ENCODE results near the gene BCORL1.

BCORL1 gene

GRCh38 chrX:129998021-129998420, 15.6 kb downstream of the BCORL1 start:
- in situ Hi-C loops (cut with MboI; ENCODE audit: low pct_unique_long_range_greater_than_20kb, low sequenced_read_pairs): no loop called here

DNA sequence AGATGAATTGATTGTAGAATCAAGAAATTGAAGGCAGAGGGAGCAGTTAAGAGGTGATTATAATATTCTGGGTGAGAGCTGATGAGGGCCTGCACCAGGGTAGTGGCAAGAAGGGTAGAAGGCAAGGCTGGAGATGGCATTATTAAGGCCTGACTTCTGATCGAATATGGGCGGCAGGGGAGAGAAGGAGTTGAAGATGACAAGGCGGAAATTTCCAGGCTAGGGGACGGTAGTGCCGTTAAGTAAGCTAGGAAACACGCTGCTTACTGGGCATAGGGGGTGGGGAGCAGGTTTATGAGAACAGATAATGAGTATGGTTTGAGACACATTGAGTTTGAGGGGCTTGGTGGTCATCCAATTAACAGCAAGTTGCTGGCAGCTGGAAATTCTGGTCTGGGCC, 19.5 kb downstream of the BCORL1 start:
- in situ Hi-C loops (cut with MboI; ENCODE audit: low pct_unique_long_range_greater_than_20kb, low sequenced_read_pairs): no loop called here
- no peak for DNase-seq

More at GRCh38 chrX:129998021-129998420, 15.6 kb downstream of the BCORL1 start:
- no peak for DNase-seq

DNA sequence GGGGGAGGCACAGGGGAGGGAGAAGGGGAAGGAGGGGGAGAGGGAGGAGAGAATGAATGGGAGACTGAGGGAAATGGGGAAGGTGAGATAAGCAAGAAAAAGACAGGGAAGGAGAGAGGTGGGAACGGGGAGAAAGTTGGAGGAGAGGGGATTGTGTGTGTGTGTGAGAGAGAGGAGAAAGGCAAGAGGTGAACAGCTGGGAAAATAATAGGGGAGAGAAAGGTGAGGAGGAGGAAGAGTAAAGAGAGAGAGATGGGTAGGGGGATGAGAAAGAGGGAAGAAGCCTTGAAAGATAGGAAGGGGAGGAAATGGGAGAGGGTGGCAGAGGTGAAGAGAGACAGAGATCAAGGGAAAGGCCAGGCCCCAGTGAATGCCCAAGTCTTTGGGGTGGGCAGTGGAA, 20.1 kb downstream of the BCORL1 start:
- no peak for DNase-seq
- in situ Hi-C loops (cut with MboI; ENCODE audit: low pct_unique_long_range_greater_than_20kb, low sequenced_read_pairs): no loop called here

- no peak for DNase-seq
- in situ Hi-C loops (cut with MboI; ENCODE audit: low pct_unique_long_range_greater_than_20kb, low sequenced_read_pairs): no loop called here
Measured at GRCh38 chrX:130005089-130005807, 22.8 kb downstream of the BCORL1 start.

DNA sequence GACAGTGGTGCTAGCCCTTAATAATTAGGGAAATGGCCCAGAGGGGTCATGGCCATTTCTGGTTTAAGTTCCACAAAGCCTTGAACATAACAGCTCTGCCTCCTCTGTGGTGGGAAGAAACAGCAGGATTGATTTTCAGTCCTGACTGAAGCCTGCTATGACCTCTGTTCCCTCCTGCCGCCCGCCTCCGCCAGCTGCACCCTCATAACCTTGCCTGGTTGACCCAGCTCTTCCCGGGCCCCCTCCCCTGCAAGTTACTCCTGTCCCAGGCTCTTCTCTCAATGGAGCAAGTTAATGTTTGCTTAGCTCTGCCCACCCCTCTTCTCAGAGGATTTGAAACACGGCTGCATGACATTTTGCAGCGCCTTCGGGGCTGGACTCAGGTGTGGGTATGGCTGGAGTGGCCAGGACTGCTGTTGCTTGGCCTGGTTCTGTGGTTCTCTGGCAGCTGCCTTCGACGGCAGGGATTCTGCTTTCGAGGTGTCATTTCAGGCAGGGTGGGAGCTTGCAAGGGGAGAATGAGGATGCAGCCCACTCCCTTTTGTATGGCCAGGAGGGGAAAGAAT, 27.3 kb downstream of the BCORL1 start:
- no peak for DNase-seq
- in situ Hi-C loops (cut with MboI; ENCODE audit: low pct_unique_long_range_greater_than_20kb, low sequenced_read_pairs): no loop called here

DNA sequence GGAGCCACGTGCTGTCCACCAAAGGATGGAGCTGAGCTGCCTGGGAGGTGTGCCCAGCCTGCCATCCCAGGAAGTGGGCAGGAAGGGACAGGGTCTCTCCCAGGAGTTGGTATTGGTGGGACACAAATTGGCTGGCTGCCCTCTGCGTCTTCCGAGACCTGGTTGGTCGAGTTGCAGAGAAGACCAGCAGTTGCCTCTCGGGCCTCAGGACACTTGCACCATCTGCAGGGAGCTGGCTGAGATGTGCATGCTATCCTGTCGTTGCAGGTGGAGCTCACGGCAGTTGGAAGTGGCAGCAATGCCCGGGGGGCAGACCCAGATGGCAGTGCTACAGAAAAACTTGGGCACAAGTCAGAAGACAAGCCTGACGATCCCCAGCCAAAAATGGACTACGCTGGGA, 30.2 kb downstream of the BCORL1 start:
- in situ Hi-C loops (cut with MboI; ENCODE audit: low pct_unique_long_range_greater_than_20kb, low sequenced_read_pairs): no loop called here
- DNase-seq: no peak

DNA sequence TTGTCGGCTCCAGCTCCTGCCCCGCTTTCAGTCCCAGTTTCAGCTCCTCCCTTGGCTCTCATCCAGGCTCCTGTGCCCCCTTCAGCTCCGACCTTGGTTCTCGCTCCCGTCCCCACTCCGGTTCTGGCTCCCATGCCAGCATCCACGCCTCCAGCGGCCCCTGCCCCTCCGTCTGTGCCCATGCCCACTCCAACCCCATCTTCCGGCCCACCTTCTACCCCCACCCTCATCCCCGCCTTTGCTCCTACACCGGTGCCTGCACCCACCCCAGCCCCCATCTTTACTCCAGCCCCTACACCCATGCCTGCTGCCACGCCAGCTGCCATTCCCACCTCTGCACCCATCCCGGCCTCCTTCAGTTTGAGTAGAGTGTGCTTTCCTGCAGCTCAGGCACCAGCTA, 31.2 kb downstream of the BCORL1 start:
- in situ Hi-C loops (cut with MboI; ENCODE audit: low pct_unique_long_range_greater_than_20kb, low sequenced_read_pairs): no loop called here
- no peak for DNase-seq

DNA sequence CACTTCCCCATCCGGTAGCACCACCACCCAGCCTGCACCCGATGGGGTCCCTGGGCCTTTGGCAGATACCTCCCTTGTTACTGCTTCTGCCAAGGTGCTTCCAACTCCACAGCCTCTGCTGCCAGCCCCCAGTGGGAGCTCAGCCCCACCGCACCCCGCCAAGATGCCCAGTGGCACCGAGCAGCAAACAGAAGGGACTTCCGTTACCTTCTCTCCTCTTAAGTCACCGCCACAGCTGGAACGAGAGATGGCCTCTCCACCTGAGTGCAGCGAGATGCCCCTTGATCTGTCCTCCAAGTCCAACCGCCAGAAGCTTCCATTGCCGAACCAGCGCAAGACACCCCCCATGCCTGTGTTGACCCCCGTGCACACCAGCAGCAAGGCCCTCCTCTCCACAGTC, 31.9 kb downstream of the BCORL1 start:
- in situ Hi-C loops (cut with MboI; ENCODE audit: low pct_unique_long_range_greater_than_20kb, low sequenced_read_pairs): no loop called here
- no peak for DNase-seq

- no peak for DNase-seq
- in situ Hi-C loops (cut with MboI; ENCODE audit: low pct_unique_long_range_greater_than_20kb, low sequenced_read_pairs): no loop called here
Measured at GRCh38 chrX:130014770-130015169, 32.3 kb downstream of the BCORL1 start.

DNA sequence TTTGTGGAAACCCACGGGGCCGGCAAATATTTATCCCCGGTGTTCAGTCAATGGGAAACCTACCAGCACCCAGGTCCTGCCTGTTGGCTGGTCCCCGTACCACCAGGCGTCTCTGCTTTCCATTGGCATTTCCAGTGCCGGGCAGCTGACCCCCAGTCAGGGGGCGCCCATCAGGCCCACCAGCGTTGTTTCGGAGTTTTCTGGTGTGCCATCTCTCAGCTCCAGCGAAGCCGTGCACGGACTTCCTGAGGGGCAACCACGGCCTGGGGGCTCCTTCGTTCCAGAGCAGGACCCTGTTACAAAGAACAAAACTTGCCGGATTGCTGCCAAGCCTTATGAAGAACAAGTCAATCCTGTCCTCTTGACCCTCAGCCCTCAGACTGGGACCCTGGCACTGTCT, 32.7 kb downstream of the BCORL1 start:
- DNase-seq: no peak
- in situ Hi-C loops (cut with MboI; ENCODE audit: low pct_unique_long_range_greater_than_20kb, low sequenced_read_pairs): no loop called here

DNA sequence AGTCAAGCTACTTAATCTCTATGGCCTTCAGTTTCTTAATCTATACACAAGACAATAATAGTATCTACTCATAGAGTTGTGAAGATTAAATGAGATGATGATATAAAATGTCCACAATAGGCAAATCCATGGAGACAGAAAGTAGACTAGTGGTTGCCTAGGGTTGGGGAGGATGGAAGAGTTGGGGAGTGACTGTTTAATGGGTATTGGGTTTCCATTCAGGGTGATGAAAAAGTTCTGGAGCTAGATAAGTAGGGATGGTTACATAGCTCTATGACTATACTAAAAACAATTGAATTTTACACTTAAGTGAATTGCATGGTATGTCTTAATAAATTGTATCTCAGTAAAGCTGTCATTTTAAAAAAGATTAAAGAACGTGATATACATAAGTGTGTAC, 35.7 kb downstream of the BCORL1 start:
- in situ Hi-C loops (cut with MboI; ENCODE audit: low pct_unique_long_range_greater_than_20kb, low sequenced_read_pairs): no loop called here
- DNase-seq: no peak

DNA sequence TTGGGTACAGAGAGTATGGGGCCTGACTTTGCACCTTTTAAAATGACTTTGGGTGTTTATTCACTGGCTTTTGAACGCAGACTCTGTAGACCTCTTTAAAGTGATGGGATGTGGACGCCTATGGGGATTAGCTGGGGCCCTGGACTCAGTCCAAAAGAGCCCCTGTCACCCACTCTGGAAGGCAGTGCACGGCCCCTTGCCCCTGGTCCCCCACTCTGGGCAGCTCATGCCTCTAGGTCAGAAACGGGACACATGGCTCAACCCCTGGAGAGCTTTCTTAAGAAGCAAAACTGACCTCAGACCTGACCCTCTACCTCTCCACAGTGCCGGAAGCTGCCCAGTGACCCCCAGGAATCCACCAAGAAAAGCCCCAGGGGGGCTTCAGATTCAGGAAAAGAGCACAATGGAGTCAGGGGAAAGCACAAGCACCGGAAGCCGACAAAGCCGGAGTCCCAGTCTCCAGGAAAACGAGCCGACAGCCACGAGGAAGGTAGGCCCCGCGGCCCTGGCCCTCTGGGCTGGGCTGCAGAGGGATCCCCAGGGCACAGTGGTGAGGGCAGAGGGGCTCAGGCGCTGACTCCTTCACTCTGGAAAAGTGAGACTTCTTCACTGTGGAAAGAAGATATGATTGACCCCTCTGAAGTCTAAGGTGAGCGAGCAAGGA, 38.4 kb downstream of the BCORL1 start:
- in situ Hi-C loops (cut with MboI; ENCODE audit: low pct_unique_long_range_greater_than_20kb, low sequenced_read_pairs): no loop called here
- no peak for DNase-seq

DNA sequence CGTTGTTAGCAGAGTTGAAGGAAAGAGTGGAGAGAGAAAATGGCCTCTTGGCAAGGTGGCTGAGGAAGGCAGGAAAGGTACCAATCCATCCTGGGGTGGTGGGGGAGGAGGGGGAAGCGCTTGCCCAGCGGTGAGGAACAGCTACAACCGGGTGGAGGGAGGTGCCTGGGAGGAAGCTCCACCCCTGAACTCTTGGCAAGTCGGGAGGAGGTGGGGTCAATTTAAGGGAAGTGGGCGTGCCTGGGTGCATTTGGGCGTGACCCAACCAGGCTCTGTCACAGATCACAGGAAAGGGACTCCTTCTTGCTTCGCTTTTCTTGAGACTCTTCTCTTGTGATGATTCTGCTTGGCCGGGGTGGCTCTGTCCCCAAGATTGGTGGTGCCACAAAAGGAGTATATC, 41.7 kb downstream of the BCORL1 start:
- peak; percentile 98 for DNase-seq
- in situ Hi-C loops (cut with MboI; ENCODE audit: low pct_unique_long_range_greater_than_20kb, low sequenced_read_pairs): no loop called here

- in situ Hi-C loops (cut with MboI; ENCODE audit: low pct_unique_long_range_greater_than_20kb, low sequenced_read_pairs): no loop called here
- no peak for DNase-seq
Measured at GRCh38 chrX:130025256-130025655, 42.8 kb downstream of the BCORL1 start.

- in situ Hi-C loops (cut with MboI; ENCODE audit: low pct_unique_long_range_greater_than_20kb, low sequenced_read_pairs): no loop called here
- DNase-seq: no peak
Measured at GRCh38 chrX:130027569-130027968, 45.1 kb downstream of the BCORL1 start.

GRCh38 chrX:130028196-130028595, 45.8 kb downstream of the BCORL1 start:
- peak; percentile 55 for DNase-seq
- in situ Hi-C loops (cut with MboI; ENCODE audit: low pct_unique_long_range_greater_than_20kb, low sequenced_read_pairs): no loop called here

DNA sequence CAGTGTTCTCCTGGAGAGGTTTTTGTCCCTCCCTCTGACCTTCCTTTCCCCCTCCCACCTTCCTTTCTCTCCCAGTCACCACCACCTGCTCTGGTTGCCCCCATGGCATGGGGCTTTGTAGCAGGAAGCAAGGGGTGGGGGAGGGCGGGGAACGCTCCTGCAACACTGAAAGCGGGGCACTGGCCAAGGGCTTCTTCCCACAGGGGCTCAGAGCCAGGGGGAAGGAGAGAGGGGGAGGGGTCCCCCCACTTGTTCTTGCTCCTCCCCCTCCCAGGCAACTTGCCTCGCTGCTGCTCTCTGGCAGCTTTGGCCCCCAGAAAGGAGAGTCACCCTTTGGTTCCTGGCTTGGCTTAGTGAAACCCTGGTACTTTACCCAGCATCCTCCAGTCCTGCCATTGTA, 48.4 kb downstream of the BCORL1 start:
- in situ Hi-C loops (cut with MboI; ENCODE audit: low pct_unique_long_range_greater_than_20kb, low sequenced_read_pairs): loop anchor here (10.0 kb wide), 1 partner anchor 106 kb away; no protein-coding TSS in a partner anchor
- DNase-seq: no peak

DNA sequence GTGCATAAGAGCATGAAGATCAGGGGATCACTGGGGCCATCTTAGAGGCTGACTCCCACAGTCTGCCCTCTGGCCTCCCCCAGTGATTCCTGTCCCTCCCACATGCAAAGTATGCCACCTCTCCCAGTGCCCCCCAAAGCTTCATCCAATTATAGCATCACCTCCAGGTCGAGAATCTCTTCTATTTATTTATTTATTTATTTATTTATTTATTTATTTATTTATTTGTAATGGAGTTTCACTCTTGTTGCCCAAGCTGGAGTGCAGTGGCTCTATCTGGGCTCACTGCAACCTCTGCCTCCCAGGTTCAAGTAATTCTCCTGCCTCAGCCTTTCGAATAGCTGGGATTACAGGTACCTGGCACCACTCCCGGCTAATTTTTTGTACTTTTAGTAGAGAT, 50.1 kb downstream of the BCORL1 start:
- in situ Hi-C loops (cut with MboI; ENCODE audit: low pct_unique_long_range_greater_than_20kb, low sequenced_read_pairs): loop anchor here (10.0 kb wide), 1 partner anchor 108 kb away; no protein-coding TSS in a partner anchor

DNA sequence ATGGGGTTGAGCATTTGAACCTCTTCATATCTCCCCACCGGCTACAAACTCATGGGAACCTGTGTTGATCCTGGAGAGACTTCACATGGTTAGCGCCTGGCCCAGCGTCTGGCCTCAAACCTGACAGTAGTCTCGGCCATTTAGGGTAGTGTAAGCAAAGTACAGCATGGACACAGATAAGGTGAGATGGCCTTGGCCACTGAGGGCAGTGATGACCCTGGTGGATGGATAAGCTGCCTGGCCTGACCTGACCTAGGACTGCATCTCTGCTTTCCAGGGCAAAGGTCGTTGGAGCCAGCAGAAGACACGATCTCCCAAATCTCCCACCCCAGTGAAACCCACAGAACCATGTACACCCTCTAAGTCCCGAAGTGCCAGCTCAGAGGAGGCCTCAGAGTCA, 51.7 kb downstream of the BCORL1 start:
- in situ Hi-C loops (cut with MboI; ENCODE audit: low pct_unique_long_range_greater_than_20kb, low sequenced_read_pairs): loop anchor here (10.0 kb wide), 1 partner anchor 109 kb away; no protein-coding TSS in a partner anchor
- no peak for DNase-seq

More for the DNA sequence above, 50.1 kb downstream of the BCORL1 start:
- DNase-seq: no peak

- in situ Hi-C loops (cut with MboI; ENCODE audit: low pct_unique_long_range_greater_than_20kb, low sequenced_read_pairs): loop anchor here (10.0 kb wide), 1 partner anchor 115 kb away; no protein-coding TSS in a partner anchor
- DNase-seq: no peak
Measured at GRCh38 chrX:130039847-130040246, 57.4 kb downstream of the BCORL1 start.

All from KBM-7 (cell line).